SK-N-SH (cell line): ENCODE data around the gene LRRC49.

ENCODE experiments used
- CHD2 ChIP-seq: fragments of 150-350 bp; IDR thresholded peaks from 2 replicates; pipeline ENCODE4 v1.6.1; 2018; ENCODE audit warnings: low read length; ENCODE audit not compliant: partially characterized antibody
- CTCF ChIP-seq: fragments of 200-600 bp; sonication (generic); IDR thresholded peaks from 2 replicates; pipeline ENCODE4 v1.6.1; 2017; ENCODE audit warnings: antibody characterized with exemption, mild to moderate bottlenecking, moderate library complexity
- ELF1 ChIP-seq: IDR thresholded peaks from 2 replicates; pipeline ENCODE4 v1.4.0; 2012
- FOSL2 ChIP-seq: IDR thresholded peaks from 2 replicates; pipeline ENCODE4 v1.4.0; 2012; ENCODE audit warnings: low read depth, mild to moderate bottlenecking, moderate library complexity, borderline replicate concordance
- GATA2 ChIP-seq: sonication (generic); formaldehyde crosslinking; IDR thresholded peaks from 2 replicates; pipeline ENCODE4 v1.5.0; 2020; ENCODE audit warnings: mild to moderate bottlenecking, missing genetic modification reagents
- MEF2A ChIP-seq: IDR thresholded peaks from 2 replicates; pipeline ENCODE4 v1.4.0; 2012; ENCODE audit warnings: low read depth, borderline replicate concordance
- NRF1 ChIP-seq: IDR thresholded peaks from 2 replicates; pipeline ENCODE4 v1.6.1; 2012; ENCODE audit warnings: low read depth, mild to moderate bottlenecking, low read length
- RCOR1 ChIP-seq: fragments of 150-350 bp; IDR thresholded peaks from 2 replicates; pipeline ENCODE4 v1.6.1; 2017; ENCODE audit warnings: antibody characterized with exemption, low read length
- RFX5 ChIP-seq: IDR thresholded peaks from 2 replicates; pipeline ENCODE4 v1.6.1; 2012; ENCODE audit warnings: mild to moderate bottlenecking, improper control_type of control experiment, low read length
- SIN3A ChIP-seq: IDR thresholded peaks from 2 replicates; pipeline ENCODE4 v1.6.1; 2012; ENCODE audit warnings: low read depth, mild to moderate bottlenecking, low read length, moderate library complexity, borderline replicate concordance
- TAF1 ChIP-seq: IDR thresholded peaks from 2 replicates; pipeline ENCODE4 v1.6.1; 2012; ENCODE audit warnings: low read depth, mild to moderate bottlenecking, low read length, moderate library complexity, borderline replicate concordance
- YY1 ChIP-seq: IDR thresholded peaks from 2 replicates; pipeline ENCODE4 v1.4.0; 2012; ENCODE audit warnings: low read depth, mild to moderate bottlenecking

- no peak for TF ChIP-seq RCOR1
- no peak for TF ChIP-seq CHD2
- TF ChIP-seq CTCF = no peak
- TF ChIP-seq MEF2A = no peak
- no peak for TF ChIP-seq ELF1
- TF ChIP-seq FOSL2 = no peak
- TF ChIP-seq TAF1 = no peak
- TF ChIP-seq GATA2 (CRISPR knock-in tag) = no peak
- no peak for TF ChIP-seq NRF1
- no peak for TF ChIP-seq SIN3A
- no peak for TF ChIP-seq RFX5
- TF ChIP-seq YY1 = no peak
These were observed 109.7 kb downstream of the LRRC49 start for GRCh38 chr15:71002316-71002715.
